ENCODE data around the gene KIDINS220. TPM values are rescaled to one million over a fixed set of nuclear protein-coding genes. Genes with fewer than 3 reads are reported as not detected.

Gene KIDINS220
- total RNA-seq, 1 donor from 2014 or later, result 69.3 TPM

DNA sequence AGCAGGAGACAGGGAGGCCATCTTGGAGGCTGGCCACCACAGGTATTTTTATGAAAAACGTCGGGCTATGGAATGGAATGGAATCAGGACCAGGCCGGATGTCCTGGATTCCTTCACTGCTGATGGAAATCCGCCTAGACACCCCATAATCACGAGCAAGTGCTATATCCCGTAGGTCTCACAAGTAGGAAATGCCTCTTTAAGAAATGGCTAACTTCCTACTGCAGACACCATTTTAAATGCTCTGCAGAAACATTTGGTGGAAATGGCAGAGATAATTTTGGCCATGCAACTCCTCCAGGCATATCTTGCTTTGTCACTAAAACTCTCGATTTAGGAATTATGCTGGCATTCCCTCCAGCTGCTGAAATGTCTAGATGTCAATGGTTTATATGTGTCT lies 137.6 kb downstream of the KIDINS220 start:
- intact Hi-C loops (cut with DNase I), result no loop called here

DNA sequence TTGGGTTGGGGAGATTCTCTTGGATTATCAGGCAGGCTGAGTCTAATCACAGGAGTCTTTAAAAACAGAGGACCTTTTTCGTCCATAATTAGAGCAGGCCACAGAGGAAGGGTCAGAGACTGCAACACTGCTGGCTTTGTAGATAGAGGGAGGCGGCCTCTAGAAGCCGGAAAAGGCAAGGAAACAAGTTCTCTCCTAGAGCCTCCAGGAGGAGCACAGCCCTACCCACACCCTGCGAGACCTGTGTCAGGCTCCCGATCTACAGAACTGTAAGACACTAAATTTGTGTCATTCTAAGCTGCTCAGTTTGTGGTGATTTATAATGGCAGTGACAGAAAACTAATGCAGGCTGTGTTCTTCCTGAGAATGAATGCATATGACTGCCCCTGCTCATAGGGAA lies 140.2 kb downstream of the KIDINS220 start:
- Histone ChIP-seq H3K36me3 (no peaks in the 10 kb centered on the region), H3K27ac (no peak overlapping the region), H3K4me1 (peaks cover 7% of the 10 kb centered on the region), H3K4me3 (no peak overlapping the region), H3K9me3 (no peaks in the 10 kb centered on the region), H3K27me3 (ENCODE audit: low read depth) (peaks cover 11% of the 10 kb centered on the region)
- no peak for ATAC-seq
- DNase-seq, result no peak
- intact Hi-C loops (cut with DNase I), result no loop called here
- TF ChIP-seq, protein P1, sequence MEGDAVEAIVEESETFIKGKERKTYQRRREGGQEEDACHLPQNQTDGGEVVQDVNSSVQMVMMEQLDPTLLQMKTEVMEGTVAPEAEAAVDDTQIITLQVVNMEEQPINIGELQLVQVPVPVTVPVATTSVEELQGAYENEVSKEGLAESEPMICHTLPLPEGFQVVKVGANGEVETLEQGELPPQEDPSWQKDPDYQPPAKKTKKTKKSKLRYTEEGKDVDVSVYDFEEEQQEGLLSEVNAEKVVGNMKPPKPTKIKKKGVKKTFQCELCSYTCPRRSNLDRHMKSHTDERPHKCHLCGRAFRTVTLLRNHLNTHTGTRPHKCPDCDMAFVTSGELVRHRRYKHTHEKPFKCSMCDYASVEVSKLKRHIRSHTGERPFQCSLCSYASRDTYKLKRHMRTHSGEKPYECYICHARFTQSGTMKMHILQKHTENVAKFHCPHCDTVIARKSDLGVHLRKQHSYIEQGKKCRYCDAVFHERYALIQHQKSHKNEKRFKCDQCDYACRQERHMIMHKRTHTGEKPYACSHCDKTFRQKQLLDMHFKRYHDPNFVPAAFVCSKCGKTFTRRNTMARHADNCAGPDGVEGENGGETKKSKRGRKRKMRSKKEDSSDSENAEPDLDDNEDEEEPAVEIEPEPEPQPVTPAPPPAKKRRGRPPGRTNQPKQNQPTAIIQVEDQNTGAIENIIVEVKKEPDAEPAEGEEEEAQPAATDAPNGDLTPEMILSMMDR (IDR thresholded peaks at IDR 0.05), result no peak

More for the DNA sequence above, 137.6 kb downstream of the KIDINS220 start:
- H3K4me1 ChIP-seq, result no peaks in the 10 kb centered on the region
- no peak for ATAC-seq
- H3K27ac ChIP-seq, result no peak overlapping the region
- H3K4me3 ChIP-seq, result no peak overlapping the region
- no peak for DNase-seq
- TF ChIP-seq, protein P1 (IDR thresholded peaks at IDR 0.05), result no peak
- no peaks in the 10 kb centered on the region for H3K27me3 ChIP-seq (ENCODE audit: low read depth)
- no peaks in the 10 kb centered on the region for H3K9me3 ChIP-seq
- no peaks in the 10 kb centered on the region for H3K36me3 ChIP-seq

DNA sequence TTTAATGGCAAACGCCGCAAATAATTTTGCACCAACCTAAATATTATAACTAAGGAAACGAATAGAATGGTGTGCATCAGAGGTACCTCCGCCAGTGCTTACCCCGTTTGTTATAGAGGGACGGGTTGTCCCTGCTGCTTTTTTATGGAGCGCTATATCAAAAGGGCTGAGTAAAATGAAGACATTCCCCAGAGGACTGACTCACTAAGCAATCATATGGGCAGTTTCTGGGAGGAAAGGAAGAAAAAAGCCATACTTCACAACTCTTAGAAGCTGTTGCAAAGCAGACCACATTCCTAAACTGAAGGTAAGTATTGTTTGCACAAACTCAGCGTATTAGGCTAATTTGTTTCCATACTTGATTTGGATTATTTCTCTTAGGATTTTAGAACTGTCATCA lies 142.7 kb downstream of the KIDINS220 start:
- intact Hi-C loops (cut with DNase I), result no loop called here
- H3K27ac ChIP-seq, result no peak overlapping the region
- TF ChIP-seq, protein P1 (IDR thresholded peaks at IDR 0.05), result no peak
- no peaks in the 10 kb centered on the region for H3K36me3 ChIP-seq
- no peak for DNase-seq
- peaks cover 7% of the 10 kb centered on the region for H3K4me1 ChIP-seq
- H3K4me3 ChIP-seq, result no peak overlapping the region
- H3K27me3 ChIP-seq (ENCODE audit: low read depth), result peaks cover 11% of the 10 kb centered on the region
- H3K9me3 ChIP-seq, result no peaks in the 10 kb centered on the region
- no peak for ATAC-seq

DNA sequence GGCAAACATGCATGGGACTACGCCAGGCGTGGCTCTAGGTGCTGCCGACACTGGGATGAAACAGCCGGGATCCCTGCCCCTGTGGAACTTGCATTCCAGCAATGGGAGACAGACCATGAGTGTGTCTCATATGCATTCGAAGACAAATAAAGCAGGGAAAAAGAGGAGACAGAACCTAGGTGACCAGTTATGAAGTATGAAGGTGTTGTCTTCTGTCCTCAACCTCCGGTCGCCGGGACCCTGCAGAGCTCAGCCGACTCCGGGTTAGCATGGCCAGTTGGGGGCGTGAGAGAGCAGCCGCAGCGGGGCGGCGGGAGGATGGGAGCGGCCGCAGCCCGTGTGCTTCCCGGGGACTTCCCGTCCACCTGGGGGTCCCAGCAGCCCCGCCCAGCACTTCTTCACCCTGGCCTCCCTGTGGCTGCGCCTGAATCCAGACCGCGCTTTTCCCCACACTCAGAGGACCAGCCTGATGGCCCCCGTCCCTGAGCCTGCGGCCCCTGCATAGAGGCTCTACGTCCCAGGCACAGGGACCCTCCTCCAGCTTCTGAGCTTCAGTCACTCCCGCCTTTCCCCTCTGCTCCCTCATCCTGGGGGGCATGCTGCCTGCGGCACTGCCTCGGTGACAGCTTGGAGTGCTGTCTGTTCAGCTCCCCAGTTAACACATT lies 144.1 kb downstream of the KIDINS220 start:
- DNase-seq (peak; percentile 54), ATAC-seq (peak; percentile 77 to 82)
- no peak overlapping the region for H3K27ac ChIP-seq
- H3K27me3 ChIP-seq (ENCODE audit: low read depth), result peaks cover 11% of the 10 kb centered on the region
- peaks cover 7% of the 10 kb centered on the region for H3K4me1 ChIP-seq
- intact Hi-C loops (cut with DNase I), result no loop called here
- H3K4me3 ChIP-seq, result peak overlapping the region; percentile 21
- no peaks in the 10 kb centered on the region for H3K36me3 ChIP-seq
- TF ChIP-seq, protein P1 (IDR thresholded peaks at IDR 0.05), result peak; percentile 62
- no peaks in the 10 kb centered on the region for H3K9me3 ChIP-seq

DNA sequence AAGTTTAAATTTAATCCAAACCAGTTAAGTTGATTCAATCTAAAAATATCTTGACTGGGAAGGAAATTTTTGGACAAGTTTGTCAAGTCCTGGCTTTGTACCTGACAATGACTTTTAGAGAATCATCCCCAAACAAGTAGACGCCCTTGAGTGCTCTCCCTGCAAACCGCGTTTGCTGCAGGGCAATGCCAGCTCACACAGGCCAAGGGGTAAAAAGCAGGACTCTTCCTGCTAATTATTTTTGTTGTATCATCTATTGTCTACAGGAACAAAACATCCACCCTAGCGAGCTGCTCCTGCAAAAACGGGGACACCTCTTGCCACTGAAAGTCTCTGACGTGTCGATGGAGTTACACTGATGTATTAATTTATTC lies 144.6 kb downstream of the KIDINS220 start:
- no peaks in the 10 kb centered on the region for H3K9me3 ChIP-seq
- H3K27me3 ChIP-seq (ENCODE audit: low read depth), result peaks cover 11% of the 10 kb centered on the region
- no peak overlapping the region for H3K27ac ChIP-seq
- TF ChIP-seq, protein P1 (IDR thresholded peaks at IDR 0.05), result no peak
- no peak for ATAC-seq
- no peak overlapping the region for H3K4me3 ChIP-seq
- H3K4me1 ChIP-seq, result peaks cover 7% of the 10 kb centered on the region
- DNase-seq, result no peak
- intact Hi-C loops (cut with DNase I), result no loop called here
- no peaks in the 10 kb centered on the region for H3K36me3 ChIP-seq

Measured in lower lobe of right lung (tissue), 2 donors.